Suprapubic skin (tissue), 4 donors: ENCODE measurements around the gene VDAC1. TPM values are rescaled to one million over a fixed set of nuclear protein-coding genes. Genes with fewer than 3 reads are reported as not detected.
"Not testable (repeated sequence)": the region's sequence is repeated elsewhere in the genome, so short reads cannot be mapped to it uniquely, and the experiment has no call there.

Experiments
- DNase-seq, 2 donors: peaks; one replicate each; pipeline ENCODE4 v3.0.0-alpha.2; 2019; ENCODE audit warnings: low spot score in 2 of 2
- H3K27ac ChIP-seq: fragments of 200-600 bp; sonication (generic); one replicate; pipeline ENCODE4 v1.5.1; 2019
- H3K27me3 ChIP-seq: fragments of 200-600 bp; sonication (generic); one replicate; pipeline ENCODE4 v1.5.1; 2019
- H3K36me3 ChIP-seq: fragments of 200-600 bp; sonication (generic); one replicate; pipeline ENCODE4 v1.5.1; 2019
- H3K4me1 ChIP-seq: fragments of 200-600 bp; sonication (generic); one replicate; pipeline ENCODE4 v1.5.1; 2019
- H3K4me3 ChIP-seq: fragments of 200-600 bp; sonication (generic); one replicate; pipeline ENCODE4 v1.5.1; 2019; ENCODE audit warnings: mild to moderate bottlenecking
- H3K9me3 ChIP-seq: fragments of 200-600 bp; sonication (generic); one replicate; pipeline ENCODE4 v1.5.1; 2019
- CTCF ChIP-seq, 2 donors: fragments of 200-600 bp in 1 of 2; fragments of 450-650 bp in 1 of 2; sonication (generic) in 1 of 2; IDR thresholded peaks; one replicate each; pipeline ENCODE4 v1.5.1; 2016 to 2019; ENCODE audit warnings: antibody characterized with exemption in 2 of 2, mild to moderate bottlenecking in 1 of 2, moderate library complexity in 1 of 2
- EP300 ChIP-seq: sonication (generic); formaldehyde crosslinking; IDR thresholded peaks from one replicate; pipeline ENCODE4 v1.6.1; 2017; ENCODE audit warnings: antibody characterized with exemption
- POLR2A ChIP-seq, 2 donors: fragments of 450-650 bp; IDR thresholded peaks; one replicate each; pipeline ENCODE4 v1.6.1; 2017; ENCODE audit warnings: antibody characterized with exemption in 2 of 2, mild to moderate bottlenecking in 2 of 2, moderate library complexity in 2 of 2
- POLR2AphosphoS5 ChIP-seq, 3 donors: sonication (generic); formaldehyde crosslinking; IDR thresholded peaks; one replicate each; pipeline ENCODE4 v1.6.1; 2017; ENCODE audit warnings: antibody characterized with exemption in 3 of 3
- WGBS: methylation state at CpG from one replicate; pipeline ENCODE4 v1.1.5; 2018; 5-methylcytosine and 5-hydroxymethylcytosine counted together
- total RNA-seq, 4 donors: library from RNA; depleted of rRNA; stranded (reverse); fragments of >200 nt; gene quantifications; one replicate each; pipeline ENCODE4 v1.1.0, GENCODE V29; 2016

The VDAC1 gene
- total RNA-seq, 4 donors from 2014 or later: 106 to 194 (median 162) TPM

- H3K9me3 ChIP-seq: no peaks in the 10 kb centered on the region
- H3K4me3 ChIP-seq: no peak overlapping the region
- peaks cover 21% of the 10 kb centered on the region for H3K36me3 ChIP-seq
- TF ChIP-seq POLR2AphosphoS5 (IDR thresholded peaks at IDR 0.05): no peak
- no peak for TF ChIP-seq CTCF (IDR thresholded peaks at IDR 0.05)
- TF ChIP-seq POLR2A (IDR thresholded peaks at IDR 0.05): no peak
- TF ChIP-seq EP300: no peak
- H3K27me3 ChIP-seq: no peaks in the 10 kb centered on the region
- no peak for DNase-seq
- peaks cover 7% of the 10 kb centered on the region for H3K4me1 ChIP-seq
- no peak overlapping the region for H3K27ac ChIP-seq
- 82% methylated on average over 2 of the region's 2 CpGs for WGBS
Measured at GRCh38 chr5:133962131-133962530, 42.6 kb downstream of the VDAC1 start.

GRCh38 chr5:133959643-133960042, 45.1 kb downstream of the VDAC1 start:
- Histone ChIP-seq H3K36me3 (peaks cover 41% of the 10 kb centered on the region), H3K4me1 (no peaks in the 10 kb centered on the region), H3K27ac (no peak overlapping the region), H3K27me3 (no peaks in the 10 kb centered on the region), H3K9me3 (no peaks in the 10 kb centered on the region), H3K4me3 (no peak overlapping the region)
- WGBS: 80% methylated on average over 11 of the region's 11 CpGs
- DNase-seq: no peak
- TF ChIP-seq CTCF (IDR thresholded peaks at IDR 0.05) (no peak), POLR2A (IDR thresholded peaks at IDR 0.05) (no peak), EP300 (no peak), POLR2AphosphoS5 (IDR thresholded peaks at IDR 0.05) (no peak)

GRCh38 chr5:133957591-133957990, 47.2 kb downstream of the VDAC1 start:
- Histone ChIP-seq H3K4me1 (peaks cover 3% of the 10 kb centered on the region), H3K4me3 (no peak overlapping the region), H3K27me3 (no peaks in the 10 kb centered on the region), H3K36me3 (peaks cover 41% of the 10 kb centered on the region), H3K27ac (no peak overlapping the region), H3K9me3 (no peaks in the 10 kb centered on the region)
- 78% methylated on average over 1 of the region's 1 CpG for WGBS
- DNase-seq: no peak
- TF ChIP-seq POLR2AphosphoS5 (IDR thresholded peaks at IDR 0.05) (no peak), POLR2A (IDR thresholded peaks at IDR 0.05) (no peak), EP300 (no peak)

GRCh38 chr5:133957080-133957479, 47.7 kb downstream of the VDAC1 start:
- TF ChIP-seq EP300: no peak
- no peak for TF ChIP-seq POLR2A (IDR thresholded peaks at IDR 0.05)
- TF ChIP-seq POLR2AphosphoS5 (IDR thresholded peaks at IDR 0.05): no peak
- TF ChIP-seq CTCF (IDR thresholded peaks at IDR 0.05): no peak
- Histone ChIP-seq H3K9me3 (no peaks in the 10 kb centered on the region), H3K4me3 (no peak overlapping the region), H3K27ac (no peak overlapping the region), H3K4me1 (peaks cover 6% of the 10 kb centered on the region), H3K36me3 (peaks cover 41% of the 10 kb centered on the region), H3K27me3 (no peaks in the 10 kb centered on the region)
- WGBS: 94% methylated on average over 4 of the region's 4 CpGs
- DNase-seq: no peak

GRCh38 chr5:133956196-133956595, 48.6 kb downstream of the VDAC1 start:
- not testable (repeated sequence) for H3K27me3 ChIP-seq, DNase-seq, H3K27ac ChIP-seq, H3K9me3 ChIP-seq, H3K4me3 ChIP-seq, H3K4me1 ChIP-seq
- peaks cover 41% of the 10 kb centered on the region for H3K36me3 ChIP-seq
- 98% methylated on average over 1 of the region's 1 CpG for WGBS

- WGBS: 87% methylated on average over 10 of the region's 10 CpGs
- DNase-seq: no peak
- H3K36me3 ChIP-seq: peaks cover 31% of the 10 kb centered on the region
Measured at GRCh38 chr5:133953568-133954145, 51.1 kb downstream of the VDAC1 start.

More at GRCh38 chr5:133953568-133954145, 51.1 kb downstream of the VDAC1 start:
- H3K4me3 ChIP-seq: no peak overlapping the region
- TF ChIP-seq POLR2AphosphoS5 (IDR thresholded peaks at IDR 0.05) (no peak), POLR2A (IDR thresholded peaks at IDR 0.05) (no peak), EP300 (no peak), CTCF (IDR thresholded peaks at IDR 0.05) (no peak)
- no peaks in the 10 kb centered on the region for H3K9me3 ChIP-seq
- no peaks in the 10 kb centered on the region for H3K27me3 ChIP-seq
- no peak overlapping the region for H3K27ac ChIP-seq
- H3K4me1 ChIP-seq: peaks cover 6% of the 10 kb centered on the region
